COR-L47 (cell line): Measurements from ENCODE around the gene PARD3.
"Not testable (repeated sequence)": the region's sequence is repeated elsewhere in the genome, so short reads cannot be mapped to it uniquely, and the experiment has no call there.

ENCODE experiments used
- DNase-seq: peaks from one replicate; lab custom pipeline; 2025; lab: John Stamatoyannopoulos, UW

PARD3 gene

GRCh38 chr10:34098821-34099567 lies 716.1 kb downstream of the PARD3 start:
- DNase-seq, result no peak

GRCh38 chr10:34097682-34098081 lies 717.4 kb downstream of the PARD3 start:
- DNase-seq, result no peak

GRCh38 chr10:34094961-34095360 lies 720.1 kb downstream of the PARD3 start:
- DNase-seq, result no peak

GRCh38 chr10:34094146-34094696 lies 720.9 kb downstream of the PARD3 start:
- no peak for DNase-seq

- DNase-seq, result no peak
These were observed 722.2 kb downstream of the PARD3 start for GRCh38 chr10:34092891-34093290.

GRCh38 chr10:34091635-34092195 lies 723.4 kb downstream of the PARD3 start:
- no peak for DNase-seq

- no peak for DNase-seq
These were observed 725.8 kb downstream of the PARD3 start for GRCh38 chr10:34089253-34089652.

- DNase-seq, result no peak
These were observed 726.8 kb downstream of the PARD3 start for GRCh38 chr10:34088208-34088794.

- no peak for DNase-seq
These were observed 728.0 kb downstream of the PARD3 start for GRCh38 chr10:34087095-34087418.

- no peak for DNase-seq
These were observed 731.5 kb downstream of the PARD3 start for GRCh38 chr10:34083567-34083966.

GRCh38 chr10:34081948-34082347 lies 733.1 kb downstream of the PARD3 start:
- DNase-seq, result no peak

- DNase-seq, result no peak
These were observed 733.8 kb downstream of the PARD3 start for GRCh38 chr10:34081347-34081743.

GRCh38 chr10:34080485-34081346 lies 734.4 kb downstream of the PARD3 start:
- DNase-seq, result no peak

- DNase-seq, result no peak
These were observed 735.2 kb downstream of the PARD3 start for GRCh38 chr10:34079702-34080484.

GRCh38 chr10:34078745-34079470 lies 736.2 kb downstream of the PARD3 start:
- DNase-seq, result no peak

- no peak for DNase-seq
These were observed 736.9 kb downstream of the PARD3 start for GRCh38 chr10:34078017-34078744.

GRCh38 chr10:34076443-34076842 lies 738.7 kb downstream of the PARD3 start:
- DNase-seq, result no peak

- no peak for DNase-seq
These were observed 739.7 kb downstream of the PARD3 start for GRCh38 chr10:34075254-34075926.

GRCh38 chr10:34074051-34074450 lies 741.0 kb downstream of the PARD3 start:
- DNase-seq, result no peak

GRCh38 chr10:34067741-34068140 lies 747.4 kb downstream of the PARD3 start:
- not testable (repeated sequence) for DNase-seq
